CD4-positive, alpha-beta T cell treated with Interleukin-4 for 1 hour (primary cell): ENCODE data around the gene TWIST2.

Experiments
- DNase-seq, 2 donors: peaks; one replicate each; pipeline ENCODE4 v3.0.0-alpha.2; 2020 to 2022

TWIST2 gene

DNA sequence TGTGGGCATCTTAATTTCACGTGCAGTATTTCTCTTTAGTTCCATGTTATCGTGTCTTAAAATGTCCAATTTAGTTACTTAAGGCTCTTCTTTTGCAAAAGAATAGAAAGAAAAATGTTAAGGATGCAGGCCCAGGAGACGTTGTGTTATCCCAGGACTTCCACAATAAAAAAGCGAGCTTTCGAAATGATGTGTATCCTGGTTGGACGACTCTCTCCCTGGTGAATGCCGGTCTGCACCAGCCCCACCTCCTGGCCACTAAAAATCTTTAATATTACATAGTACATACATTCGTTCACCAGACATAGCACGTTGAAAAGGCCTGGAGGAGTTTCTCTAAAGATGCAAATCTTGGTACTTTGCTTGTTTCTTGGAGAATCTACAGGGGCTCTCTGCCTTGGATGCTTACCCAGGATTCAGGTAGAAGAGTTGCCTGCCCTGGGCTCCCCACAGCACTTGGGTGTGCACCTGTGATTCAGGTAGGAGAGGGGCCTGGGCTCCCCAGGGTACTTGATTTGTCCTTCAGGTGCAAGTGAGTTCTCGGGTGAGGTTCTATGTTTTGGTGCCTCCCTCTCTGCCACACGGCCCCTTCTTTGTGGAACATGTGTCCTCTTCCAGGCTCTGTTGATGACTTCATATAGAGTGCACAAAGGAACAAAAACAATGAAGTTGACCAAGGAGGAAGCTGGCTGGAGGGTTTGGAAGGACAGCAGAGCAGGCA, 26.6 kb downstream of the TWIST2 start:
- no peak for DNase-seq

DNA sequence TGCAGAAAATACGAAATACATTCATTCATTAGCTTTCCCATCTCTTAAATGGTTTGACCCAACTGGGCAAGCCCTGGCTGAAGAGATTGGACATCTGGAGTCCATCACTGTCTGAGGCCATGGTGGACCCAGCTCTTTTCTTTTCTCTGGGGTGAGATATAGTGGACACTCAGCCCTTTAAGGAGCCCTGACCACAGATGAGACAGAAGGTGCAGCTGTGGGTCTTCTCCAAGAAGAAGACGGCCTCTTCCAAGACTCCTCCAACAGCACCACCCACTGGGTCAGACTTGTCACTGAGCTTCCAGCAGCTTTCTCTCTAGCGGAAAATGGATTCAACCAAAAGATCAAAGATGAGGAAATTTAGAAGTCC, 27.2 kb downstream of the TWIST2 start:
- no peak for DNase-seq

DNA sequence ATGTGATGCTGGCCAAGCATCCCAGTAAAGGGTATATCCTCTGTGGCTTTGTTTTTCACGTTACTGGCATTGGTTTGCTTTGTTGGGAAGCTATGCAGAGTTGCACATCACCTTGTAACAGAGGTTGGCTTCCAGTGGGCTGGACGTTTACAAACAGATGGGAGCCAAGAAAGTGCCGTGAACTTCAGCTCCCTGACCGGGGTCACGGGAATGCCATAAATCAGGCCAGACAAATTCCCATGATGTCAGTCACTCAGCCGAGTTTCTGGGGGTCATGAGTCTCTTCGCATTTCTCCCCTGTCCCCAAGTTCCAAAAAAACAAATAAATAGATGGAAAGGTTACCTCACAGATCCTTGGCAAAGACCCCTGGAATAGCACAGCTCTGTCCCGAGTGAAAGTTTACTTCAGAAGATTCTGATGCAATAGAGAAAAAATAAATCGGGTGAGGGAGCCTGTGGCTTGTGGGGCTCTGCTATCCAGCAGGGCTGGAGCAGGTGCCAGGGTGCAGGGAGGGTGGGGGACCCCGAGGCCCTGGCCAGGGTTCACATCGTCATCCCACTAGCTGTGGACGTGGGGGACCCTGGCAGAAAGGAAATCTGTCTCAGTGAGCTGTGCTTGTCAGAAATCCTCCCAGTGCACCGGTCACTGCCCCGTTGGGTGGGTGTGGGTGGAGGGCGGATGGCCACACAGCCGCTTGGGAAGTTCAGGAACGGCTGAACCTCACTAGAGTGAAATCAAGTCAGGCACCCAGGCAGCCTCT, 27.8 kb downstream of the TWIST2 start:
- DNase-seq, result no peak

DNA sequence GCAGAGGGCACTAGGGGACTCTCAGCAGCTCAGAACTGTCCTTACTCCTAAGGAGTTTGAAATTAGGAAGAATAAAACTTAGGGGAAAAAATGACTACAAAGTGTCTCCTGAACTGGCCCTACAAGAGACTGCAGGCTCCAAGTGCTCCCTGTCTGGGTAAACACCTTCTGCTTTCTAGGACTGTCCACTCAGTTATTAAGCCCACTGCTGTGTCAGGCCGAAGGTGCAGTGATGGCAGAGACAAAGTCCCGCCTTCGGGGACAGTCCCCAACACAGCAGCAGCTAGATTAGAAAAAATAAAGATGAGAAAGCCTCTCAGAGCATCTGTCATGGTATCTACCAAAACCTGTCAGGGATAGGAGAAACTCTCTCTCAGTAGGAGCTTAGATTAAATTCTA, 28.3 kb downstream of the TWIST2 start:
- DNase-seq, result no peak

DNA sequence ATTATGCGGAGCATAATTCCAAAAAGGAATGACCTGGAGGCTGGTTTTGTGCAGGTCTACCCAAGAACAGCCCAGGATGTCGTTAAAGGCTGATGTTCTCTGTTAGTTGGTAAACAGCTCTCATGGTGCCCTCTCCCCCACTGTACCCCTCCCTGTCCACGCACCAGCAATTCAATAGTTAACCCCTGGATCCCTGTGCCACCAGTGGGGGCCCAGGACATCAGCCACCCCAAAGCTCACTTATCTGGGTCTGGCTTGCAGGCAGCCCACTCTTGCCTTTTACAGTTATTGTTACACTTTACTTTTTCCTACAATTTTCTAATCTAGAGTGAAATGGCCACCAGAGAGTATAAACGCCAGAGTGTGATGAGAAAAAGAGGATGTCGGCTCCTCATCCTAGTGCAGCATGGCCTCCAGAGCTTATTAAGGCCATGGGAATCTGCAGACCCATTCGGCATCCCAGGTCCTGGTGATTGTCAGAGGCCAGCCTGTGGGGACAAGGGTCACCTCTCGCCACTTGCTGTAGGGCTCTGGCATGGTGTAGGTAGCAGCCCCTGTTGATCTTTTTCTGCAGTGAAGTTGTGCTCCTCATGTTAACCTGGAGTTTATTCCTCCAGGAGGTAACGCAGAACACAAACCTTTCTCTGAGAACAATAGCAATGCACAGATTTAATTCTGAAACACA, 30.3 kb downstream of the TWIST2 start:
- DNase-seq, result no peak

DNA sequence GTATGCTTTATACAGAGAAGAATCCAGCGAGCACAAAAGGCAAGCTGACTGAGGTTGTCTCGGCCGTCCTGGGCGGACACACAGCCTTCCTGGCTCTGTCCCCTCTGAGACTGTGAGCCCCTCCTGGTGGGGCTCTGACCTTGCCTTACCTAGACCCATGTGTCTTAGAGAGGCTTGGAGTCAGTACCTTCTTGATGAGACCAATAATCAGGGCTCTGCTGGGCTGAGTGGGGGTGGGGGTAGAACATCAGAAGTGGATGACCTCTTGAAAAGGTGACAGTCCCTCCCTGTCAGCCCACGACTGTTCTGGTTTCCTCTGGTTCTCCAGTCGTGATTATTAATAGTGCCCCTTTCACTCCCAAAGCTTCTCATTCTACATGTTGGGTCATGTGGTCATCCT, 31.2 kb downstream of the TWIST2 start:
- DNase-seq, result no peak

DNA sequence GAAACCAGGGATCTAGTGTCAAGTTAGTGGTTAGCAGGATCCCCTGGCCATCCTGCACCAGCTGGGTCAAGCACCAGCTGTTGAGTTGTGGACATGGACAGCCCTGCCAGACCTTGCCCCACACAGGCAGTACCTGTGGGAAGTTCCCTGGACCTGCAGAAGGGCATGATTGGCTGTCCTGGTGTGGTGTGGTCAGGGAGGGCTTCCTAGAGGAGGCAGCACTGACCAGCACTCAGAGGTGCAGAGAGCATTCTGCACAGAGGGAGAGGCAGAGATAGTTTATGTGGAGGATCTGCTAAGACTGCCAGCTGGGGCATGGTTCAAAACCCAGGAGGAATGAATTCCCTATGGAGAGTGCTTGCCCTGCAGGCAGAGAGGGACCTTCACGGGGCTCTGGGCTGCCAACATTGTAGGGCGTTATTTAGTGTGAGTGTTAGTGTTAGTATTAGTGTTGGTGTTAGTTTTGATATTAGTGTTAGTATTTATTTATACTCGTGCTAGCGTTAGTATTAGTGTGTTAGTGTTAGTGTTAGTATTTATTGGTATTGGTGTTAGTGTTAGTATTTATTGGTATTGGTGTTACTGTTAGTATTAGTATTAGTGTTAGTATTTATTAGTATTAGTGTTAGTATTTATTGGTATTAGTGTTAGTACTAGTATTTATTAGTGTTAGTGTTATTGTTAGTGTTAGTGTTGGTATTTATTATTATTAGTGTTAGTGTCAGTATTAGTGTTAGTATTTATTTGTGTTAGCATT, 31.9 kb downstream of the TWIST2 start:
- no peak for DNase-seq

DNA sequence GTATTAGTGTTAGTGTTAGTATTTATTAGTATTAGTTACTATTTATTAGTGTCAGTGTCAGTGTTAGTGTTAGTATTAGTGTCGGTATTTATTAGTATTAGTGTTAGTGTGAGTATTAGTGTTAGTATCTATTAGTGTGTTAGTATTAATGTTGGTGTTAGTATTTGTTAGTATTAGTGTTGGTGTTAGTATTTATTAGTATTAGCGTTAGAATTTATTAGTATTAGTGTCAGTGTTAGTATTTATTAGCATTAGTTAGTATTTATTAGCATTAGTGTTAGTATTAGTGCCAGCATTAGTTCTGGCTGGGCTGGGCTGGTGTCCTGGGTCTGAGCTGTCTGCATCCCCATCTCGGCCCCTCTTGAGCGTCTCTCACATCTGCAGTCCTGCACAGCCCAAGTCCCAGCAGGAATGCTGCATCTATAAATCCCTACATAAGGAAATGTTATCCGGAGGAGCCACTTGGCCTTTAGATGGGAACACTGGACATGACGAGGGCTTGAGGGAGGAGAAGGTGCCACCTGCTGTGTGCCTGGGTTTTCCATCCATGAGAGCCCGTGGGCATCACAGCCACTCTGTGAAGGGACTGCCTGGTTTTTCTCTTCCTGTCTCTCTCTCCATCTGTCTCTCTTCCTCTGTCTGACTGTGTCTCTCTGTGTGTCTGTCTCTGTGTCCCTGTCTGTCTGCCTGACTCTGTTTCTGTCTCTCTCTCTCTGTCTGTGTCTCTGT, 33.6 kb downstream of the TWIST2 start:
- DNase-seq, result no peak

DNA sequence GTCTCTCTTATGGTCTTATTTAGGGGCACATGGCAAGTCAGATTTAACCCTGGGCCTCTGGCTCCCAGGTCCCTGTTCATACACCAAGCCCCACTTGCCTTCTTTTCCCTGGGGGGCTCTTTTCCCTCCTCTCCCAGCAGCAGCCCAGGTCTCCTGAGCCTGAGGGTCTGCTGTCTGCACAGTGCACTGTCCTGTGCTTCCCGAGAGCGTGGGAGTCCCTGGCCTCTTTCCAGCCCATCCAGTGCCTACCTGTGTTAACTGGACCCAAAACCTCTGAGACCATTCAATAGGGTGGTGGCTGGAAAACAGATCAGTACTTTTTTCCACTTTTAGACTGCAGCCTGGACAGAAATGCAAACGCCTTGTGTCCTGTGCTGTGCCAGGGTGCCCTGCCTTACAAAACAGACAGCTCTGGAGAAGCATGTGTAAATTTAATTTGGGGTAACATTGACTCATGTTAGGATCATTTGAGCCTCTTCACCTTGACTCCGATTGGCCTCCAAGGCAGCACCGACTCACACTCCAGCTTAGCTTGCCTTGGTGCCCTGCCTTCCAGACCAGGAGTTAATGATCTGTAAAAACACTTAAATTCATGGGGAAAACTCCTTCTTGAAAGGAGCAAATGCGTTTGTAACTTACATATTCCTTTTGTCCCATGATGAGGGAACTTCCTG, 34.3 kb downstream of the TWIST2 start:
- no peak for DNase-seq

DNA sequence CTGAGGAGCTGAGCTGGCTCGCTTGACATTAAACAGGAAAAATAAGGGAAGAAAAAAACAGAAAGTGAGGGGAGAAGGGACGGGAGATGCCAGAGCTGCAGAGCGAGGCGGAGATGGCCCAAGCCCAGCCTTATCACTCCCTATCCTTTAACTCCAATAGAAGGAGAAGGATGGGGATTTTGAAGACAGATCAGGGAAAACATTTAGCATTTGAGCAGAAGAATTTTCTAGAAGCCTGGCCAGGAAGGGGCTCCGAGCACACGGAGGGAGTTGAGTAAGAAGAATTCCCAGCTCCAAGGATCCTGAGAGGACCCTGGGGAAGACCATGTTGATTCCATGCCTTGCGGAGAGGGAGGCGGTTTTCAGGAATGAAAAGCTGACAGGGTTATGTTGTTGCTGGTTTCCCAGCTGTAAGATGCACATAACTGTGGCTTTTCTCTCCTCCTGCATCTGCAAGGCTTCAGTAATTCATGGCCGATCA, 35.6 kb downstream of the TWIST2 start:
- DNase-seq, result no peak

DNA sequence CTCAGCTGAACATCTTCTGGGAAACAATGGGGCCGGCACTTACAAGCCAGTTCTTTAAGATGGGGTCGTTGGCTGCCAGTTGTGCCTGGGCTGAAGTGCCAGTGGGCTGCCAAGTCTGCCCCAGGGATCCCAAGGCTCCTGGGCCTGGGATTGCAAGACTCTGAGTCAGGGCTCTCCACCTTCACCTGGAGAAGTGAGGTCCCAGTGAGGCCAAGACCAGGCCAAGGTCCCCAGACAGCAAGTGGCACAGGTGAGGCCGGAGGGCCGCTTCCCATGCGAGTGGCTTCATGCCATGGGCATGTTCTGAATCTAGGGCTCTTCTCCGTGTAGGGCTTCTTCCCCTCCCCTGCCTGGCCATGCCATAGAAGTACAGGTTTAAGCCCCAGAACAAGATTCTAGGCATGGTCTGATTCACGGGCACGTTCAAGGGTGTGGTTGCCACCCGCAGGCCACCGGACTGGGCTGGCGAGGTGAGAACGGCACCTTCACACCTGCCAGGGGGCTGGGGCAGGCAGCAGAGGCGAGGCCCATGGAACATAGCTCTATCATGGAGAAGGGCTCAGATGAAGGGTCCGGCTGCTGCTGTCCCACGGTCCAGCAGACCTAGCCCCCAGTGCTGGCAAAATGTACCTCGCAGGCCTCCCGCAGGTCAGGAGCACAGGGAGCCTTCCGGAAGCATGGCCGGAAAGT, 36.4 kb downstream of the TWIST2 start:
- DNase-seq, result no peak

DNA sequence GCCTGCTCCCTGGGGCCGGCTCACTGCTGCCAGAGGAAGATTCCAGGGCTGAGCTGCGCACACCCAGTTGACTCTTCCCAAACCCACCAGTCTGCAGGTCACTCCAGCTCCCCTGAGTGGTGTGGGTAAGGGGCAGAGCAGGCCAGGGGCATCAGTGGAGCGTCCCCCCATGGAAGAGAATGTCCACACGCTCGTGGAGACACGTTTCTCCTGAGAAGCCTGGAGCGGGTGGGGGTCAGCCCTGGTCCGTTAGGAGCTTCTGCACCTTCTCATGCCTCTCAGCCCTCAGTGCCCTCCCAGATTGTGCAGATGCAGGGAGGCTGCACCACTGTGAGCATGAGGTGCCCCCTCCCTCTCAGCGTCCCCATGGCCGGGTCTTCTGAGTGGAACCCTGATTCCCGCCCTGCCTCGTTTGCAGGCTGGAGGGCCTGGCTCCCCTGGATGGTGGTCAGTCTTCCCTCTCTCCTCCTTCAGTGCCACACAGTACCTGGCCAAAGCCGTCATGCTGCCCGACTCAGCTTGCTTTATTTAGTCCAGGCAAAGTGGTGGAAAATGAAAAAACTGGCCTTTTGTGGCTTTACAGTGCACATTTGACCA, 37.0 kb downstream of the TWIST2 start:
- no peak for DNase-seq

DNA sequence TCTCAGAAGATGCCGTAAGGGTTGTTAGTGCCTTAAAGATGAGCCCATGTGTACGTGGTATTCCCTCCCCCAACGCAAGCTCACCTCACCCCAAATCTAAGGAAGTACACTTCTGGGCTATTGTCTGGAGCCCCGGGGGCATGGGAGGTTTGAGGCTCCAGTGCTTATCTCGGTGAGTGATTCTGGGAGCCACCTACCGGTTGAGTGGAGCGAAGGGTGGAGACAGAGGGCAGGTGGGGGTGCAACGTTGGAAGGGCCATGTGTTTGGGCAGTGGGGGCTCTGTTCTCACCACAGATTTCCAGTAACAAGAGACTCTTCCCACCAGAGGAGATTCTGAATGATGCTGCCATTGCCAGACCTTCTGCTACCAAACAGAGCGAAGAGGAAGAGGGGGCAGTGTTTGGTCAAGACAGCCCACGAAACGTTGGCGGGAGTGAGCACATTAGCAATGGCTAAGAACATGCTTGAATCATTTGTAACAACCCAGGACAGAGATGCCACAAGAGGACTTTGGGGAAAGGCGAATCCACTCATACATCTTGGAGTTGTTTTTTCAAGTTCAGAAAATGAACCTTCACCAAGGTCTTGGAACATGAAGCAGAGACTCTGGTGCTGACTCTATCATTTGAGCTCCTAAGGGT, 38.7 kb downstream of the TWIST2 start:
- DNase-seq, result no peak

DNA sequence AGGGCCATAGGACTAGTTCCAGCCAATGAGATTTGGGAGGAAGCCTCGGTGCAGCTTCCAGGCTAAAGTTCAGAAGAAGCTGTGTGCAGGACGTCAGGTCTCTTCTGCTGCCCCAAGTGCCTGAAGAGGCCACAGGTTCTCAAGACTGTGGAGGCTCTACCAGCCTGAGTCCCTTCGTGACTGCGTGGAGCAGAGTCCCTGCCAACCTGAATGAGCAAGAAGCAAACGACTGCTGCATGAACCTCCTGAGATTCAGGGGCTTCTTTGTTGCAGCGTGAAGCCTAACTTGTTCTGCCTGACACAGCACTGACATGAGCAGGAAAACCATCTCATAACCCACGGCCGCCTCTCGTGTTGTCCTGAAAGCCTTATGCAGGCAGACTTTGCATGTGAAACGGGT, 39.7 kb downstream of the TWIST2 start:
- no peak for DNase-seq

DNA sequence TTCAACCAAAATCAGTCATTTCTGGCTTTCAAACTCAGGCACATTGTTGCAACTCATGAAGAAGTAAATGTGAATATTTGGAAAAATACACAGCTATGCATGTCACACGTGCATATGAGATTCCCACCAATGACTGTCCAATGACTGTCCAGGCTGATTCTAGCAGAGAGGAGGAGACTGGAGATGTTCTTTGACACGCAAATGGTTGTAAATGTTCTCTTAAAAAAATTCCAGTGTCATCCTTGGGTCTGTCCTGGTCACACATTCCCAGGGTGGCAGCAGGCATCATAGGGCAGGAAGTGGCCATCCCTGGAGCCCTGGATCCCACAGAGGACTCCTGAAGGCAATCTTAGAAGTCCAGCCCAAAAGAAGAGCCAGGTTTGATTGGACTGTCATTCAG, 40.9 kb downstream of the TWIST2 start:
- DNase-seq, result no peak

DNA sequence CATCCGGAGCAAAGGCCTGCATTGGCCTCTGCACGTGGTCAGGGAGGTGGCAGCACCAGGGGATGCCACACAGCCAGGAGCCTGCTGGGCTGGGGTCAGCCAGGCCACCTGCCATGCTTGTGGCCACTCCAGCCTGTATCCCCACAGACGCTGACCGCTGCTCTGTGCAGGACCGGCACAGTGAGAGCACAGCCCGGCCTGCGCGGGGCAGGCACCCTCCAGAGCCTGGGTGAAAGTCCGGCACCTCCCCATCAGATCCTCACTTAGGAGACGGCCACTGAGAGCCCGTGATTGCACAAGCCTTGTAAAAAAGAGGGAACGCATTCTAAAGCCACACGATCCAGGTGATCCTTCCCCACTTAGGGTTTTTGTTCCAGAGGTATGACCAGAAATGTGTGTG, 42.2 kb downstream of the TWIST2 start:
- DNase-seq, result no peak

DNA sequence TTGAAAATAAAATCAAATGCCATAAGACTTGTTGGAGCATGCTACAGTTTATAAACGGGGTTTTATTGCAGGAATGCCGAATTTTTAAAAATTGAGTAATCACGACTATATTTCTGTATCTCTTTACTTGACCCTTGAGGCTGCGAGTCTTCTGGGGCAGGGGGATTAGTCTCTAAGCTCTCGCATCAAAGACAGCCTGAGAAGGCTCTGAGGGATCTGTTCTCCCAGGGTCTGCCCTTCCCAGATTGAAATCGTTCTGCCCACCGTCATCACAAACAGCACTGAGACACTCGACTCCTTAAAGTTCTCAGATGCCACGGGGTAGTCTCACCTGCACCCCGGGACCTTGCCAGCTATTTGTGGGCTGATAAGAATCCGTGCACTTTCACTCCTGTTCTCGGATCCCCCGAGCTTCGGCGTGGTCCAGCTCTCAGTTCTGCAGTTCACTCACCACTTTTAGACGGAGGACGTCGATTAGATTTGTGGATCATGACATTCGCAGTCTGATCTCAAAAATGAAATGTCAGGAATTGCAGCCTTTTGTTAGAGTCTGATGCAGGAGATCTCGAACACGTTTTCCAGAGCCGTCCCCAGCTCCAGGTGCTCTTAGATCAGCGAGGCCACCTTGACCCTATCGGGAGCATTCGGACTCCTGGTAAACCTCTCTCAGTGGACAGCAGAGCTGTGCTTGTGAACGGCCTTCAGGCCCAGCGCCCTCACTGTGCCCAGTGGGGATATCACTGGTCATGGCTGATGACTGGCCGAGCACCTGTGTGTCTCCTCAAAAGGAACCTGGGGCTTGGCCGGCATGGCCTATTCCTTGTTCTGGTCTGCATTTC, 43.0 kb downstream of the TWIST2 start:
- no peak for DNase-seq

DNA sequence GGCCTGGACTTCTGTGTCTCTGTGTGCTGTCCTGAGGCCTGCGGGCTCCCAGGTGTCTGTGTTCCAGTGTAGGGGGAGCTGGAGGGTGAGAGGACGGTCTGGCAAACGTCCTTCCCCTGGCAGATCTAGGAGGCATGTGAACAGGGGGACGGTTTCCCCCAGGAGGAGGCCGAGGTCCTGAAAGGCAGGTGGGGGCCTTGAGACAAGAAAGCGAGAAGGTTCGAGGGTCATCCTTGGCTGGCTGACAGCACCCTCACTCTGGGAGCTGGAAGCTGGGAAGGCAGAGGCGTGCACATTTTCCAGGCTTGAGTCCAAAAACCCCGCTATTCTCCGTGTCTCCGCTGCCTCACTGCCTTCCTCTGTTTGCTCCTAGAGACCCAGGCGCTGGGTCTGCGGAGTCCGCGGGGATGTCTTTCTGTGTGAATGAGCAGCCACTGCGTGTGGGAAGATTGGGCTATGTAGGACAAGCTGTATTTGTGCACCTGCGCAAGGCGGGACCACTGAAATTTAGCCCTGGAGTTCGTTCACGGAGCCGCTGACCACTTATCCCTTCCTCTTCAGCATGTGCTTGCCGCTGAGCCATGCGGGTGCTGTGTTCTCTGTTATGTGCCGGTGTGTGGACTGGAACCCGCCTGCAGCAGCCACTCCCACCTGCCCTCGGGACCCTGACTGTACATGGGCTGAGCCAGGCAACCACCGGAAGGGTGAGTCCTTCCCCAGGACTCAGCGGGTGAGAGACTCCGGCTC, 43.7 kb downstream of the TWIST2 start:
- DNase-seq, result no peak

DNA sequence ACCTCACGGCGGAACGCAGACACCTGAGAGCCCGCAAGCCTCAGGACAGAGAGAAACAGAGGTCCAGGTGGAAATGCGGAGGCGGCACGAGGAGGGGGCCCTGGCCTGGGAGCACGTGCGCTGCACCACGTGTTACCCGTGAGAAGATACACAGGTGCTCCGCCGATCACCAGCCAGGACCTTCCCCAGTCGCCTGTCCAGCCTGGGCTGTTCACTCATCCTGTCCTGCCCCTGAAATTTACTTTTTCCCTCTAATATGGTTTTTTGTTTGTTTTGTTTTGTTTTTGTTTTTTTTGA, 44.3 kb downstream of the TWIST2 start:
- no peak for DNase-seq
